Measurements from ENCODE around the gene CABP2.

GRCh38 chr11:67522844-67523555 lies at the start of gene CABP2:
- no peak for TF ChIP-seq CTCF (IDR thresholded peaks at IDR 0.05; ENCODE audit: low read length)
- no peak for TF ChIP-seq EZH2 (IDR thresholded peaks at IDR 0.05; ENCODE audit: borderline replicate concordance, low read length)
